Measurements from ENCODE around the gene BCKDK. TPM values are rescaled to one million over a fixed set of nuclear protein-coding genes. Genes with fewer than 3 reads are reported as not detected.
A peak's percentile ranks its signal among the peaks of the same experiment; 100 is the strongest.

The BCKDK gene
- total RNA-seq, 4 donors from 2014 or later = 26.6 to 39.8 (median 33.5) TPM

DNA sequence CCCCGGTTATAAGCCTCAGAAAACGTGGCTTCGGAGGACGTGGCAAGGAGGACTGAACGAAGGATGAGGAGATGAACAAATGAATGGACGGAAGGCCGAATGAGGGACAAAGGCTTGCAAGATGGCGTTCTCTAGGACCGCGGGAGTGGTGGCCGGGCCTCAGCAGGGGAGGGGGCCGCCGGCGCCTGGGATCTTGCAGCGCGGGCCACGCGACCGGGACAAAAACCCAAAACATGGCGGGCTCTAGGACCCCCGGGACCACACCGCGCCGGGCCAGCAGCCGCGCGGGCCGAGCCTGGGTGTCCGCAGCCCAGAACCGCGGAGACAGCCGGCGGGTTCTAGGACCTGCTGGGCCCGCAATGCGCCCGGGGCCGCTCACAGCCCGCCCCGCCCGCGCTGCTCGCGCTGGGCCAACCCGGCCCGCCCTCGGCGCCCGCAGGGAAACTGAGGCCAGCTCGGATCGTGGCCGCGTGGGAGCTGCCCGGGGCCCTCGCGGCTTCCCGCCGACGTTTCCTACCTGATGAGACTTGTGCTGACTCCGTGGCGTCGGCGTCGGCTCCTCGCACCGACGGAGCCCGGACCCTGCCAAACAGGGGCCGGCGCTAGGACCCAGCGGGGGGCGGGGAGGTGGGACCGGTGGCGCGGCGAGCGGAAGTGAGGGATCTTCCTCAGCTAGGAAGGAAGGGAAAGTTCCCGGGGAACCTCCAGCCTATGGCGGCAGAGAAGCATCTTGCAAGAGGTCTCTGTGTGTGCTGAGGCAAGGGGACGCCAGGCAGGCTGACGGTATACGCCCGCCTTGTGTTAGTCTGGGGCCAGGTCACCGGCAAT is 34.8 kb upstream of the BCKDK start:
- H3K4me3 ChIP-seq = peak overlapping the region; percentile 92 to 97 (median 96)
- peak; percentile 55 for DNase-seq
- WGBS, 2 donors = 0% methylated on average over 11 of the region's 83 CpGs
- peak overlapping the region; percentile 95 to 99 (median 96) for H3K27ac ChIP-seq
- peaks cover 15 to 48% (median 23%) of the 10 kb centered on the region in 3 donors for H3K4me1 ChIP-seq
- no peaks in the 10 kb centered on the region for H3K9me3 ChIP-seq
- intact Hi-C loops (cut with DNase I) = no loop called here
- H3K27me3 ChIP-seq = no peaks in the 10 kb centered on the region
- no peak for TF ChIP-seq POLR2A (IDR thresholded peaks at IDR 0.05)
- TF ChIP-seq, protein P1, sequence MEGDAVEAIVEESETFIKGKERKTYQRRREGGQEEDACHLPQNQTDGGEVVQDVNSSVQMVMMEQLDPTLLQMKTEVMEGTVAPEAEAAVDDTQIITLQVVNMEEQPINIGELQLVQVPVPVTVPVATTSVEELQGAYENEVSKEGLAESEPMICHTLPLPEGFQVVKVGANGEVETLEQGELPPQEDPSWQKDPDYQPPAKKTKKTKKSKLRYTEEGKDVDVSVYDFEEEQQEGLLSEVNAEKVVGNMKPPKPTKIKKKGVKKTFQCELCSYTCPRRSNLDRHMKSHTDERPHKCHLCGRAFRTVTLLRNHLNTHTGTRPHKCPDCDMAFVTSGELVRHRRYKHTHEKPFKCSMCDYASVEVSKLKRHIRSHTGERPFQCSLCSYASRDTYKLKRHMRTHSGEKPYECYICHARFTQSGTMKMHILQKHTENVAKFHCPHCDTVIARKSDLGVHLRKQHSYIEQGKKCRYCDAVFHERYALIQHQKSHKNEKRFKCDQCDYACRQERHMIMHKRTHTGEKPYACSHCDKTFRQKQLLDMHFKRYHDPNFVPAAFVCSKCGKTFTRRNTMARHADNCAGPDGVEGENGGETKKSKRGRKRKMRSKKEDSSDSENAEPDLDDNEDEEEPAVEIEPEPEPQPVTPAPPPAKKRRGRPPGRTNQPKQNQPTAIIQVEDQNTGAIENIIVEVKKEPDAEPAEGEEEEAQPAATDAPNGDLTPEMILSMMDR (IDR thresholded peaks at IDR 0.05) = peak in 1 of 6 experiments; percentile 25
- H3K36me3 ChIP-seq = peaks cover 18 to 25% (median 19%) of the 10 kb centered on the region in 3 donors

DNA sequence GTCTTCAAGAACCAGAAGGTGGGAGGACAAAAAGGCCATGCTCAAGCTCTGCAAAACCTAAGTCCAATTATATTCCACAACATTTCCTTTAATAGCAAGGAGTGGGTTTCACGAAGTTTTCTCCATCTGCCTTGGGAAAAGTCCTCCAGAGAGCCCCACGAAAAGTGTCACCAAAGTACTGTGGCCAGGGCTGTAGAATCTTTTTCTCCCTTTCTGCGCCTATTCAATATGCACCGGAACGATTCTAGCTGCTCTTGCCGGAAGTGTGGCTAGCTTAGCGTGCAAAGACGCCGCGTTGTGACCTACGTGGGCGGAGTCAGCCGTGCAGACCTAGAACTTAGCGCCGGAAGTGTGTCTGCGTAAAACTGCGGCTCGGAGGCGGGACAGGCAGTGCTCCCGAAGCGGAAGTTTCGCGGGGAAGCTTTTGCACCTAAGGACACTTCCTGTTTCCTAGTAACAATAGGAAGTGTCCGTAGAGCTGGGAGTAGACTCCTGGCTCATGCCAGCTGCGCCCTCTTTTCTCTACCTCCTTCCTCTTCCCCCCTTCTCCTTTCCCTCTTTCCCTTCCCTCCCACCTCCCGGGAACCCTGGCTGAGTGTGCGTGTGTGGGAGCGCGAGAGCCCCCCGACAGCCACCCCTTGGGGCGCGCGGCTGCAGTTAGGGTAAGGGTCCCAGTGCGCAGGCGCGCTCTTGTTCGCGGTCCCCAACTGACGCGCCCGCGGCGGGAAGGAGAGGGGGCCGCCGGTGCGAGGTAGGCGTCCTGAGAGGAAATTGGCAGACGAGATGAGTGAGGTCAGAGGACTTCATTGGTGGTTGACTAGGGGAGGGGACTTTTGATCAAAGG is 34.0 kb upstream of the BCKDK start, which contains the start of the genes ZNF646 and ZNF668:
Gene ZNF646, plus strand, starts transcription at position 453 of the 844 bp plus-strand sequence. CDS start 1,903 bp downstream, outside the sequence.
Gene ZNF668, minus strand, starts transcription at position 271 of the 844 bp plus-strand sequence. CDS start 9,781 bp downstream, outside the sequence.
- peak in 3 of 4 donors; percentile 56 to 73 (median 57) for TF ChIP-seq POLR2A (IDR thresholded peaks at IDR 0.05)
- TF ChIP-seq, protein P1 (IDR thresholded peaks at IDR 0.05) = no peak
- DNase-seq = peak; percentile 92
- peak within 1 kb of the TSS; percentile 92 to 97 (median 96) for H3K4me3 ChIP-seq

DNA sequence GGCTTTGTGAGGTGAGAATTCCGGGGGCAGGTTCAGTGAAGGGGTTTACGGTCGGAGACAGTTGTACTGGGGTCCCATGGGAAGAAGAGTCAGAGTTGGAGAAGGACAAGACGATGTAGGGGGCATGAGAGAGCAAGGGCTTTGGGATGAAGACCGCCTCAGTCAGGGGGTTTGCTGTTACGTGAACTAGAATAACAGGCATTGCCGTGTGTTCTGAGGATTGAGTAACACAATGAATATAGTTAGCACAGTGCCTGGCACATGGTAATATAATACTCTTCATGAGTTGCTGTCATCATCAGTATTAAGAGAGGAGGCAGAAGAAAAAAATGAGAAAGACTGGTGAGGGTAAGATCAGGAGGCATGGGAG is 33.4 kb upstream of the BCKDK start:
- 1% methylated on average over 7 of the region's 7 CpGs for WGBS, 2 donors
- Histone ChIP-seq H3K36me3 (peaks cover 25 to 39% (median 32%) of the 10 kb centered on the region in 3 donors), H3K9me3 (no peaks in the 10 kb centered on the region), H3K4me3 (peak overlapping the region; percentile 92 to 97 (median 96)), H3K4me1 (peaks cover 15 to 48% (median 23%) of the 10 kb centered on the region in 3 donors), H3K27me3 (no peaks in the 10 kb centered on the region), H3K27ac (peak overlapping the region; percentile 95 to 99 (median 96))
- intact Hi-C loops (cut with DNase I) = no loop called here
- TF ChIP-seq, protein P1 (IDR thresholded peaks at IDR 0.05) = no peak
- TF ChIP-seq POLR2A (IDR thresholded peaks at IDR 0.05) = no peak
- no peak for DNase-seq

More for the DNA sequence above, 34.0 kb upstream of the BCKDK start, which contains the start of the genes ZNF646 and ZNF668:
- WGBS, 2 donors = 0% methylated on average over 15 to 25 of the region's 48 CpGs
- peaks cover 15 to 48% (median 23%) of the 10 kb centered on the region in 3 donors for H3K4me1 ChIP-seq
- H3K36me3 ChIP-seq = peaks cover 25 to 33% (median 26%) of the 10 kb centered on the region in 3 donors
- intact Hi-C loops (cut with DNase I) = no loop called here
- peak within 1 kb of the TSS; percentile 95 to 99 (median 96) for H3K27ac ChIP-seq
- H3K27me3 ChIP-seq = no peaks in the 10 kb centered on the region
- H3K9me3 ChIP-seq = no peaks in the 10 kb centered on the region

DNA sequence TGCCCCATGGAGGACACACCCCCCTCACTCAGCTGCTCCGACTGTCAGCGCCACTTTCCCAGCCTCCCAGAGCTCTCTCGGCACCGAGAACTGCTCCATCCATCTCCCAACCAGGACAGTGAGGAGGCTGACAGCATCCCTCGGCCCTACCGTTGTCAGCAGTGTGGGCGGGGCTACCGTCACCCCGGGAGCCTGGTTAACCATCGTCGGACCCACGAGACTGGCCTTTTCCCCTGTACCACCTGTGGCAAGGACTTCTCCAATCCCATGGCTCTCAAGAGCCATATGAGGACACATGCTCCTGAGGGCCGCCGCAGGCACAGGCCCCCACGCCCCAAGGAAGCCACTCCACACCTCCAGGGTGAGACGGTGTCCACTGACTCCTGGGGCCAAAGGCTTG is 31.9 kb upstream of the BCKDK start:
- 71 to 80% methylated on average over 1 to 7 of the region's 16 CpGs for WGBS, 2 donors
- intact Hi-C loops (cut with DNase I) = no loop called here

More for the DNA sequence above, 31.9 kb upstream of the BCKDK start:
- TF ChIP-seq POLR2A (IDR thresholded peaks at IDR 0.05) = no peak
- TF ChIP-seq, protein P1 (IDR thresholded peaks at IDR 0.05) = no peak
- Histone ChIP-seq H3K4me3 (no peak overlapping the region), H3K36me3 (peaks cover 33 to 54% (median 48%) of the 10 kb centered on the region in 3 donors), H3K4me1 (peaks cover 15 to 42% (median 23%) of the 10 kb centered on the region in 3 donors), H3K9me3 (no peaks in the 10 kb centered on the region), H3K27ac (no peak overlapping the region), H3K27me3 (no peaks in the 10 kb centered on the region)
- no peak for DNase-seq

Measured in esophagus squamous epithelium (tissue), 5 donors.